Cortex of kidney (tissue), 1 donor: ENCODE results near the gene SLC13A3.

Experiments
- DNase-seq: peaks from one replicate; lab custom pipeline; 2025; lab: John Stamatoyannopoulos, UW

Gene SLC13A3

GRCh38 chr20:46523108-46523507, 128.2 kb downstream of the SLC13A3 start:
- DNase-seq = no peak

- no peak for DNase-seq
These were observed 130.2 kb downstream of the SLC13A3 start for GRCh38 chr20:46520976-46521579.

- DNase-seq = no peak
These were observed 130.7 kb downstream of the SLC13A3 start for GRCh38 chr20:46520540-46520939.

- no peak for DNase-seq
These were observed 131.7 kb downstream of the SLC13A3 start for GRCh38 chr20:46519471-46520068.

- DNase-seq = no peak
These were observed 138.1 kb downstream of the SLC13A3 start, which contains the start of gene ZNF334 for GRCh38 chr20:46512943-46513844. ZNF334 (minus strand) TSS chr20:46513559; CDS start chr20:46512102, 1,457 bp downstream.

GRCh38 chr20:46509523-46509922, 141.7 kb downstream of the SLC13A3 start:
- DNase-seq = no peak
